ENCODE measurements around the gene GNAL.
A peak's percentile ranks its signal among the peaks of the same experiment; 100 is the strongest.

The GNAL gene

GRCh38 chr18:11729556-11729955 lies 40.5 kb downstream of the GNAL start:
- DNase-seq = no peak

GRCh38 chr18:11733031-11733430 lies 44.0 kb downstream of the GNAL start:
- DNase-seq = peak; percentile 24 to 49

- no peak for DNase-seq
Observed at GRCh38 chr18:11736656-11737055, 47.6 kb downstream of the GNAL start.

GRCh38 chr18:11739893-11740292 lies 50.8 kb downstream of the GNAL start:
- no peak for DNase-seq

GRCh38 chr18:11740461-11740860 lies 51.4 kb downstream of the GNAL start:
- no peak for DNase-seq

- no peak for DNase-seq
Observed at GRCh38 chr18:11741505-11742145, 52.6 kb downstream of the GNAL start.

- no peak for DNase-seq
Observed at GRCh38 chr18:11745521-11745920, 56.5 kb downstream of the GNAL start.

GRCh38 chr18:11747286-11747685 lies 58.2 kb downstream of the GNAL start:
- no peak for DNase-seq

- DNase-seq = peak in 1 of 2 experiments; percentile 15
Observed at GRCh38 chr18:11747731-11748130, 58.7 kb downstream of the GNAL start.

GRCh38 chr18:11749305-11749704 lies 60.2 kb downstream of the GNAL start:
- no peak for DNase-seq

GRCh38 chr18:11750171-11750570 lies 61.1 kb downstream of the GNAL start:
- no peak for DNase-seq

- no peak for DNase-seq
Observed at GRCh38 chr18:11750581-11751310, 61.7 kb downstream of the GNAL start.

- no peak for DNase-seq
Observed at GRCh38 chr18:11751341-11752115, 62.5 kb downstream of the GNAL start.

- DNase-seq = no peak
Observed at GRCh38 chr18:11752116-11752911, 63.2 kb downstream of the GNAL start.

- no peak for DNase-seq
Observed at GRCh38 chr18:11754979-11755378, 65.9 kb downstream of the GNAL start.

- DNase-seq = no peak
Observed at GRCh38 chr18:11757084-11757590, 68.1 kb downstream of the GNAL start.

- no peak for DNase-seq
Observed at GRCh38 chr18:11759456-11759855, 70.4 kb downstream of the GNAL start.

- no peak for DNase-seq
Observed at GRCh38 chr18:11760498-11761167, 71.6 kb downstream of the GNAL start.

GRCh38 chr18:11761553-11761952 lies 72.5 kb downstream of the GNAL start:
- DNase-seq = no peak

GRCh38 chr18:11762429-11762828 lies 73.4 kb downstream of the GNAL start:
- no peak for DNase-seq

GRCh38 chr18:11767329-11767728 lies 78.3 kb downstream of the GNAL start:
- DNase-seq = no peak

- no peak for DNase-seq
Observed at GRCh38 chr18:11767935-11768334, 78.9 kb downstream of the GNAL start.

All from NCI-H1930 (cell line).